Memory B cell (primary cell): ENCODE data around the gene TTC6.
"Not testable (repeated sequence)": the region's sequence is repeated elsewhere in the genome, so short reads cannot be mapped to it uniquely, and the experiment has no call there.

Source experiments
- ATAC-seq: fragments of 150-1000 bp; cut with Tn5 transposase; 2 replicates; pipeline ENCODE4 v1.10.0; 2021; ENCODE audit warnings: low read depth, mild to moderate bottlenecking, moderate library complexity
- DNase-seq, 2 donors: peaks; one replicate each; pipeline ENCODE4 v3.0.0; 2022; ENCODE audit warnings: low spot score in 2 of 2
- H3K27ac Mint-ChIP-seq: one replicate; pipeline ENCODE4 v1.8.0; 2022; ENCODE audit warnings: mild to moderate bottlenecking, moderate library complexity, mixed read lengths
- H3K27me3 Mint-ChIP-seq: one replicate; pipeline ENCODE4 v1.8.0; 2022; ENCODE audit warnings: mixed read lengths
- H3K36me3 Mint-ChIP-seq: one replicate; pipeline ENCODE4 v1.8.0; 2022; ENCODE audit warnings: mild to moderate bottlenecking, mixed read lengths
- H3K4me1 Mint-ChIP-seq: one replicate; pipeline ENCODE4 v1.8.0; 2022; ENCODE audit warnings: mixed read lengths
- H3K4me3 Mint-ChIP-seq: one replicate; pipeline ENCODE4 v1.8.0; 2022; ENCODE audit warnings: mild to moderate bottlenecking, moderate library complexity, mixed read lengths
- H3K9me3 Mint-ChIP-seq: one replicate; pipeline ENCODE4 v1.8.0; 2022; ENCODE audit warnings: mixed read lengths

Gene TTC6

GRCh38 chr14:37594971-37595808 lies at the start of gene TTC6, which contains the start of gene FOXA1:
Gene TTC6, plus strand, starts transcription at chr14:37595629. Its CDS starts 26,436 bp downstream, at chr14:37622065.
Gene FOXA1, minus strand, starts transcription at chr14:37595249. Its CDS starts 277 bp downstream, at chr14:37594972.
- no peaks in the 10 kb centered on the region for H3K9me3 Mint-ChIP-seq
- no peak within 1 kb of the TSS for H3K27ac Mint-ChIP-seq
- H3K36me3 Mint-ChIP-seq, result peaks cover 2% of the 10 kb centered on the region
- DNase-seq (no peak), ATAC-seq (no peak)
- no peaks in the 10 kb centered on the region for H3K4me1 Mint-ChIP-seq
- H3K4me3 Mint-ChIP-seq, result peak within 1 kb of the TSS; percentile 25
- H3K27me3 Mint-ChIP-seq, result peaks cover 20% of the 10 kb centered on the region

- Mint-ChIP-seq H3K27me3 (no peaks in the 10 kb centered on the region), H3K4me3 (no peak overlapping the region), H3K36me3 (no peaks in the 10 kb centered on the region), H3K9me3 (no peaks in the 10 kb centered on the region), H3K27ac (no peak overlapping the region), H3K4me1 (no peaks in the 10 kb centered on the region)
- no peak for DNase-seq
- ATAC-seq, result no peak
Measured at GRCh38 chr14:37546621-37547447, 48.6 kb upstream of the TTC6 start.

- Mint-ChIP-seq H3K27me3 (no peaks in the 10 kb centered on the region), H3K4me1 (no peaks in the 10 kb centered on the region), H3K4me3 (no peak overlapping the region), H3K9me3 (peaks cover 4% of the 10 kb centered on the region), H3K27ac (no peak overlapping the region), H3K36me3 (no peaks in the 10 kb centered on the region)
- ATAC-seq, result no peak
- DNase-seq, result no peak
Measured at GRCh38 chr14:37550511-37550910, 44.9 kb upstream of the TTC6 start.

- Mint-ChIP-seq H3K4me3 (no peak overlapping the region), H3K9me3 (peaks cover 4% of the 10 kb centered on the region), H3K27me3 (no peaks in the 10 kb centered on the region), H3K27ac (no peak overlapping the region), H3K36me3 (no peaks in the 10 kb centered on the region), H3K4me1 (no peaks in the 10 kb centered on the region)
- DNase-seq (no peak), ATAC-seq (no peak)
Measured at GRCh38 chr14:37551119-37551518, 44.3 kb upstream of the TTC6 start.

GRCh38 chr14:37553935-37554550 lies 41.4 kb upstream of the TTC6 start:
- Mint-ChIP-seq H3K9me3 (peaks cover 7% of the 10 kb centered on the region), H3K36me3 (peaks cover 2% of the 10 kb centered on the region), H3K4me1 (no peaks in the 10 kb centered on the region), H3K27me3 (no peaks in the 10 kb centered on the region), H3K4me3 (no peak overlapping the region), H3K27ac (no peak overlapping the region)
- DNase-seq, result no peak
- no peak for ATAC-seq

- H3K4me1 Mint-ChIP-seq, H3K9me3 Mint-ChIP-seq, H3K27me3 Mint-ChIP-seq, H3K27ac Mint-ChIP-seq, ATAC-seq, DNase-seq, H3K36me3 Mint-ChIP-seq, H3K4me3 Mint-ChIP-seq: not testable (repeated sequence)
Measured at GRCh38 chr14:37555596-37555995, 39.8 kb upstream of the TTC6 start.

GRCh38 chr14:37558740-37559139 lies 36.7 kb upstream of the TTC6 start:
- DNase-seq (no peak), ATAC-seq (no peak)
- Mint-ChIP-seq H3K27me3 (no peaks in the 10 kb centered on the region), H3K27ac (no peak overlapping the region), H3K4me3 (no peak overlapping the region), H3K9me3 (peaks cover 7% of the 10 kb centered on the region), H3K4me1 (no peaks in the 10 kb centered on the region), H3K36me3 (peaks cover 2% of the 10 kb centered on the region)

GRCh38 chr14:37559386-37559785 lies 36.0 kb upstream of the TTC6 start:
- no peak overlapping the region for H3K4me3 Mint-ChIP-seq
- H3K36me3 Mint-ChIP-seq, result peaks cover 2% of the 10 kb centered on the region
- H3K9me3 Mint-ChIP-seq, result peaks cover 3% of the 10 kb centered on the region
- ATAC-seq, result no peak
- H3K27ac Mint-ChIP-seq, result no peak overlapping the region
- no peaks in the 10 kb centered on the region for H3K4me1 Mint-ChIP-seq
- DNase-seq, result no peak
- H3K27me3 Mint-ChIP-seq, result no peaks in the 10 kb centered on the region

GRCh38 chr14:37563189-37563588 lies 32.2 kb upstream of the TTC6 start:
- Mint-ChIP-seq H3K27me3 (no peaks in the 10 kb centered on the region), H3K36me3 (no peaks in the 10 kb centered on the region), H3K4me1 (no peaks in the 10 kb centered on the region), H3K4me3 (no peak overlapping the region), H3K27ac (no peak overlapping the region), H3K9me3 (no peaks in the 10 kb centered on the region)
- no peak for DNase-seq
- ATAC-seq, result no peak

GRCh38 chr14:37565550-37565949 lies 29.9 kb upstream of the TTC6 start:
- Mint-ChIP-seq H3K4me1 (no peaks in the 10 kb centered on the region), H3K9me3 (no peaks in the 10 kb centered on the region), H3K36me3 (no peaks in the 10 kb centered on the region), H3K27ac (no peak overlapping the region), H3K27me3 (no peaks in the 10 kb centered on the region), H3K4me3 (no peak overlapping the region)
- DNase-seq, result no peak
- no peak for ATAC-seq

- no peak overlapping the region for H3K4me3 Mint-ChIP-seq
- DNase-seq (no peak), ATAC-seq (no peak)
- H3K4me1 Mint-ChIP-seq, result no peaks in the 10 kb centered on the region
- H3K27me3 Mint-ChIP-seq, result no peaks in the 10 kb centered on the region
- no peak overlapping the region for H3K27ac Mint-ChIP-seq
- H3K9me3 Mint-ChIP-seq, result peaks cover 2% of the 10 kb centered on the region
- no peaks in the 10 kb centered on the region for H3K36me3 Mint-ChIP-seq
Measured at GRCh38 chr14:37566811-37567371, 28.5 kb upstream of the TTC6 start.

- no peak overlapping the region for H3K4me3 Mint-ChIP-seq
- peaks cover 5% of the 10 kb centered on the region for H3K9me3 Mint-ChIP-seq
- H3K27ac Mint-ChIP-seq, result no peak overlapping the region
- no peak for DNase-seq
- no peaks in the 10 kb centered on the region for H3K36me3 Mint-ChIP-seq
- no peaks in the 10 kb centered on the region for H3K27me3 Mint-ChIP-seq
- H3K4me1 Mint-ChIP-seq, result no peaks in the 10 kb centered on the region
- ATAC-seq, result no peak
Measured at GRCh38 chr14:37569729-37570128, 25.7 kb upstream of the TTC6 start.

GRCh38 chr14:37571391-37571790 lies 24.0 kb upstream of the TTC6 start:
- DNase-seq (no peak), ATAC-seq (no peak)
- H3K27ac Mint-ChIP-seq, result no peak overlapping the region
- no peaks in the 10 kb centered on the region for H3K27me3 Mint-ChIP-seq
- no peaks in the 10 kb centered on the region for H3K4me1 Mint-ChIP-seq
- no peak overlapping the region for H3K4me3 Mint-ChIP-seq
- no peaks in the 10 kb centered on the region for H3K36me3 Mint-ChIP-seq
- H3K9me3 Mint-ChIP-seq, result peaks cover 6% of the 10 kb centered on the region

GRCh38 chr14:37573356-37573755 lies 22.1 kb upstream of the TTC6 start:
- Mint-ChIP-seq H3K4me3 (no peak overlapping the region), H3K27me3 (no peaks in the 10 kb centered on the region), H3K36me3 (no peaks in the 10 kb centered on the region), H3K4me1 (no peaks in the 10 kb centered on the region), H3K9me3 (peaks cover 7% of the 10 kb centered on the region), H3K27ac (no peak overlapping the region)
- ATAC-seq (no peak), DNase-seq (no peak)
